ENCODE measurements around the gene ZFP62. TPM values are rescaled to one million over a fixed set of nuclear protein-coding genes. Genes with fewer than 3 reads are reported as not detected.

ZFP62 gene
- total RNA-seq, 4 donors from 2014 or later, result 9.2 to 21.8 (median 10.8) TPM

GRCh38 chr5:180866985-180867384, 5.9 kb upstream of the ZFP62 start:
- DNase-seq (ENCODE audit: low spot score) (no peak), ATAC-seq (ENCODE audit: low FRiP score) (no peak)
- TF ChIP-seq CTCF (IDR thresholded peaks at IDR 0.05), result no peak

GRCh38 chr5:180865981-180866695, 5.1 kb upstream of the ZFP62 start:
- no peak for TF ChIP-seq CTCF (IDR thresholded peaks at IDR 0.05)
- no peak for ATAC-seq (ENCODE audit: low FRiP score)
- DNase-seq (ENCODE audit: low spot score), result no peak

- no peak for TF ChIP-seq CTCF (IDR thresholded peaks at IDR 0.05)
- ATAC-seq (ENCODE audit: low FRiP score) (no peak), DNase-seq (ENCODE audit: low spot score) (no peak)
These were observed 1.6 kb upstream of the ZFP62 start for GRCh38 chr5:180862645-180863044.

GRCh38 chr5:180860273-180860886, 696 bp downstream of the ZFP62 start:
- no peak for TF ChIP-seq CTCF (IDR thresholded peaks at IDR 0.05)
- DNase-seq (ENCODE audit: low spot score), result no peak
- peak; percentile 50 for ATAC-seq (ENCODE audit: low FRiP score)

GRCh38 chr5:180858586-180858985, 2.5 kb downstream of the ZFP62 start:
- TF ChIP-seq CTCF (IDR thresholded peaks at IDR 0.05), result no peak
- ATAC-seq (ENCODE audit: low FRiP score) (no peak), DNase-seq (ENCODE audit: low spot score) (no peak)

GRCh38 chr5:180853848-180854176, 7.3 kb downstream of the ZFP62 start:
- no peak for DNase-seq (ENCODE audit: low spot score)
- no peak for ATAC-seq (ENCODE audit: low FRiP score)
- TF ChIP-seq CTCF (IDR thresholded peaks at IDR 0.05), result no peak
